GM19324 (cell line): ENCODE measurements around the gene ZNF280B.
A peak's percentile ranks its signal among the peaks of the same experiment; 100 is the strongest.
"Not testable (repeated sequence)": the region's sequence is repeated elsewhere in the genome, so short reads cannot be mapped to it uniquely, and the experiment has no call there.

Experiments
- ATAC-seq: cut with Tn5 transposase; IDR thresholded peaks from one replicate; pipeline ENCODE4 v1.9.1; 2021; ENCODE audit warnings: mild to moderate bottlenecking, moderate library complexity; ENCODE audit not compliant: unreplicated experiment, low FRiP score

The ZNF280B gene

DNA sequence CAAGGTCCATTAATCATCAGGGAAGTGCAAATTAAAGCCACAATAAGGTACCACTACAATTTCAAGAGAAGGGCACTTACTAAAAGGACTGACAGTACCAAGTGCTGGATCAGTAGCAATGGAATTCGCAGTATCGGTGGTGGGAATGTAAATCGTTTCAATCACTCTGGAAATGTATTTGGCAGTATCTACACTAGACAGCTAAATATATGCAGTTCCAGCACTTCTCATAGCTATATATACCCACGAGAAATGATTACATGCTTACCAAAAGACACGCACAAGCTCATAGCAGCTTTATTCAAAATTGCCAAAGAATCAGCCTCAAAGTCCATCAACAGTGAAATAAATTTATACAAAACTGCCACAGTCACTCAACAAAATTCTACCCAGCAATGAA, 4.4 kb upstream of the ZNF280B start:
- ATAC-seq = no peak

- ATAC-seq = not testable (repeated sequence)
Measured at GRCh38 chr22:22510833-22511232, 2.3 kb upstream of the ZNF280B start.

- ATAC-seq = not testable (repeated sequence)
Measured at GRCh38 chr22:22509912-22510311, 1.4 kb upstream of the ZNF280B start.

- ATAC-seq = peak; percentile 9
Measured at GRCh38 chr22:22507743-22508273, 734 bp downstream of the ZNF280B start.

DNA sequence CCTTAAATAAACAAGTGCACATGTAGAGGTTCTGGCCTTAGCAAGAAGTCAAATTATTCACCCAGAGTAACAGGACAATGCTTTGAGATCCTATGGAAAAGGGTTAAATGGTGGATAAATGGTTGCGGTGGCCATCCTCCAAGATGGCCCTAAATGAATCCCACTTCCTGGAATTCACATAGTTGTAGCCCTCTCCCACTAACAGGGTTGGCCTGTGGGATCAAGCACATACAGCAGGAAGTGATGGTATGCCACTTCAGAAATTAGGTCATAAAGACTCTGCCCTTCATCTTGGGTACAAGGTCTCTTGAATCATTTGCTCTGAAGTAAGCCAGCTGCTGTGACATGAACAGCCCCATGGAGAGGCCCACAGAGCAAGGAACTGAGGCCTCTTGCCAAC, 1.8 kb downstream of the ZNF280B start:
- no peak for ATAC-seq

DNA sequence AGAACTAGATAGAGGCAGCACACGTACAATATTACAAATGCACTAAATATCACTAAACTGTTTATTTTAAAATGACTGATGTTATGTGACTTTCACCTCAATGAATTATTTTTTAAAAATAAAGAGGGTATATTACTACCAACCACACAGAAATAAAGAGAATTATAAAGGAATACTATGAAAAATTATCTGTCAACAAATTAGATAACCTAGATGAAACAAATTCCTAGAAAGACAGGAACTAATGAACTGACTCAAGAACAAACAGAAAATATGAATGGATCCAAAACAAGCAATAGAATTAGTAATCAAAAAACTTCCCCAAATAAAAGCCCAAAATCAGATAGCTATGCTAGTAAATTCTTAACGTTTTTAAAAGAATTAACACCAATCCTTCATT, 10.3 kb downstream of the ZNF280B start:
- ATAC-seq = no peak

DNA sequence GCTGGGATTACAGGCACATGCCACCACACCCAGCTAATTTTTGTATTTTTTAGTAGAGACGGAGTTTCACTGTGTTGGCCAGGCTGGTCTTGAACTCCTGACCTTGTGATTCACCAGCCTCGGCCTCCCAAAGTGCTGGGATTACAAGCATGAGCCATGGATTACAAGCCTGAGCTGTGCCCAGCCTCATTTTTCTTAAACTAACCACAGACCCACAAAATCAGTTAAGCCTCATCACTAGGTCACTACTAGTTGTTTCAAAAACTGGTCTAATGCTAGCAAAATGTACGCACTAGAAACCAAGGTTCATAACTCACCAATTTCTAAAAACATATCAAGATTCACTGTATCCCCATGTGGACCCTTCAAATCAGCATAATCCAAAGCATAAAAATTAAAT, 17.0 kb downstream of the ZNF280B start:
- not testable (repeated sequence) for ATAC-seq

DNA sequence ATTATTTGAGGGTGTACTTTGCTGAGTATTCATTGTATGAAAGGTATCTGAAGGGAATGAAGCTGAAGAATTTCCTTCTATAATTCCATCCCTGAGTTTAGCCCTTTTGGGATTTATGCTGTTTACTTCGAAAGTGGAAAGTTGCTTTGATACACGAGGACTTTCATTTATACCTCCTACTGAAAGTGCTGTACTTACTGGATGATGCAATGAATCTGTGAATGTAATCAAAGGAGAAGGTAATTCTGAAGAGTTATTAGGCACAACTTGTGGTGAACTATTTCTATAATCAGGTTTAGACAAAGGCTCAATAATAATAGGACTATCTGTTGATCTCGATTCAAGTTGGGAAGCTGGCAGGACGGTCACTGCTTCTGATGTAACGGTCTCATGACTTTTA, 19.8 kb downstream of the ZNF280B start:
- ATAC-seq = no peak

DNA sequence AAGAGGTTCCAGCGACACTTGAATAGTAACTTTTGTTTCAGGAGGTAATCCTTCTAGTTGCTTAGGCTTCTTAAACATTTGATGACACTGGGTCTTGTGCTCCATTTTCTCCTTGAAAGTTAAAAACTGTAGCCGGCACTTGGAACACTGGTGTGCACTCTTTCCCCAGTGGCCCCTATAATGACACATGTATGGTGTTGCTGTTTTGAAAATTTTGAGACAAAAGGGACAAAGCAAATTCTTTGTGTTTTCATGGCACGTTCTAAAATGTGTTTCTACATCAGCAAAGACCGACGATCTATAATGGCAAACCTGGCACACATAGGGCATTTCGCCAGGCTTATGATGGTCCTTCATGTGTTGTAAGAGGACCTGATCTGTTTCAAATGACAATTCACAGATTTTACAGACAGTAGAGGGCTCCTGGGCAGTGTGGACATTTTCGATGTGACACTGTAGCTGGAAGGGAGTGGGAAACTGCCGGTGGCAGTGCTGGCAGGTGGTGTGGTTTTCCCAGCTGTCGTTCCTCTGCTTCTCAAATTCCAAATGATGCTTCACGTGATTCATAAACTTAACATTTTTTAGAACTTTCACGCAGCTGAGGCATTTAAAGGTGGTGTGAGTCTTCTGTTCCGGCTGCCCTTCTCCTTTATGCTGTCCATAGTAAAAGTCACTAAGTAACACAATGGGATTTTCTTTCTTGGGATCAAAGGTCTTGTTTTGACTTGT, 20.5 kb downstream of the ZNF280B start:
- ATAC-seq = no peak

- ATAC-seq = no peak
Measured at GRCh38 chr22:22487059-22487458, 21.5 kb downstream of the ZNF280B start.

- no peak for ATAC-seq
Measured at GRCh38 chr22:22486132-22486899, 22.2 kb downstream of the ZNF280B start.

DNA sequence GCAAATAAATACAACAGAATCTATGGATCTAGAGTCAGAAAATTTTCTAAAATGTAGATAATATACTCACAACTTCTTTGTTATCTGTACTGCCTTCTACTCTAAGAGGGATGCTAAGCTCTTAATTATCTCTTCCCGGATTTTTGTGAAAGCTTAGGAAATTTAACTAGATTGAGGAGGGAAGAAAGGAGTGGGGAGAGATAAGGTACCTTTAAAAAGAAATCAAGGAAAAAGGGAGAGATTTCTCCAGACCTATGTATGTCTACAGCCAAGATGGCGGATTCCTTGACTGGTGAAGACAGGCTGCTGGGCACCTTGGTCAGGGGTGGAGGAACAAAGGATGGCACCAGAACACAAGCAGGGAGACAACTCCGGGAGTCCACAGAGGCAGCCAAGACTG, 23.0 kb downstream of the ZNF280B start:
- no peak for ATAC-seq

DNA sequence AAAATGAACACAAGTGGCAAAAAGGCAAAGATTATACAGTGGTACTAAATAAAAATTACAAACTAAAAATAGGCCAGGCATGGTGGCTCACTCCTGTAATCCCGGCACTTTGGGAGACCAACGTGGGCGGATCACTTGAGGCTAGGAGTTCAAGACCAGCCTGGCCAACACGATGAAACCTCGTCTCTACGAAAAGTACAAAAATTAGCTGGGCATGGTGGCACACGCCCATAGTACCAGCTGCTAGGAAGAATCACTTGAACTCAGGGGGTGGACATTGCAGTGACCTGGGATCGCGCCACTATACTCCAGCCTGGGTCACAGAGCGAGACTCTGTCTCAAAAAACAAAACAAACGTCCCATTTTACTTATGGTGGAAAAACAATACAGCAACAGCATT, 24.5 kb downstream of the ZNF280B start:
- no peak for ATAC-seq

- no peak for ATAC-seq
Measured at GRCh38 chr22:22480940-22481339, 27.6 kb downstream of the ZNF280B start.

DNA sequence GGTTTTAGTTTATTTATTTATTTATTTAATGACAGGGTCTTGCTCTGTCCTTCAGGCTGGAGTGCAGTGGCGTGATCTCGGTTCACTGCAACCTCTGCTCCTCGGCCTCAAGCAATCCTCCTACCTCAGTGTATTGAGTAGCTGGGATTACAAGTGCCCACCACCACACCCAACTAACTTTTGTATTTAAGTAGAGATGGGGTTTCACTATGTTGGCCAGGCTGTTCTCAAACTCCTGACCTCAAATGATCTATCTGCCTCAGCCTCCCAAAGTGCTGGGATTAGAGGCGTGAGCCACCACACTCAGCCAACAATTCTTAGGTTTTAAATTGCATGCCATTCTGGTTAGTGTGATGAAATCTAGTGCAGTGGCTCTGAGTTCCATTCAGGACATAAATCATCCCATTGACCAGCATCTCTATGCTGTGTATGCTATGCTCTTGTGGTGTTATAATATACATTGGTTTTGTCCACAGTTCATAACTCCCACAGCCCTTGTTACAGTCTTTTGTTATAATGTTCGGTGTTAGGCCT, 28.5 kb downstream of the ZNF280B start:
- ATAC-seq = no peak

GRCh38 chr22:22479116-22479515, 29.4 kb downstream of the ZNF280B start:
- ATAC-seq = no peak

- ATAC-seq = no peak
Measured at GRCh38 chr22:22478470-22478869, 30.1 kb downstream of the ZNF280B start.

- no peak for ATAC-seq
Measured at GRCh38 chr22:22474733-22475132, 33.8 kb downstream of the ZNF280B start.

DNA sequence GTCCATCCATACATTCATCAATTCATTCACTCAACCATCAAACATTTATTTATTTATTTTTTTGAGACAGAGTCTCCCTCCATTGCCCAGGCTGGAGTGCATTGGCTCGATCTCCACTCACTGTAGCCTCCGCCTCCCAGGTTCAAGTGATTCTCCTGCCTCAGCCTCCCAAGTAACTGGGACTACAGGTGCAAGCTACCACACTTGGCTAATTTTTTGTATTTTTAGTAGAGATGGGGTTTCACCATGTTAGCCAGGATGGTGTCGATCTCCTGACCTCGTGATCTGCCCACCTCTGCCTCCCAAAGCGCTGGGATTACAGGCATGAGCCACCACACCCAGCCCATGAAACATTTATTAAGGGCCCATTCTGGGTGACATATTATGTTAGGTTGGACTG, 37.4 kb downstream of the ZNF280B start:
- ATAC-seq = not testable (repeated sequence)

DNA sequence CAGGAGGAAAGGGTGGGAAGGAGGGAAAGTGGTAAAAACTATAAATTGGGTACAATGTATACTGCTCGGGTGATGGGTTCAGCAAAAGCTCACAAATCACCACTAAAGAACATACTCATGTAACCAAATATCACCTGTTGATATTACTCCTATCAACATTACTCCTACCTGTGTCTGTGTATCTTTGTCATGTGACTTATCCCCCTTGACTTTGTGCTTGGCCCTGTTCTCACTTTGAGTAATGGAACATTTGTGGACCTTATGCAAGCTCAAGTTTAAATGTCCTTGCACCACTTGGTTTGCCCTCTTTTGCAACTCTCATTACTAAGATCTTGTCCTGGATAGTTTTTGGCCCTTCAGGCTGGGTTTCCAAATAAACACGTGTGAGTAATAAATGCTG, 39.0 kb downstream of the ZNF280B start:
- ATAC-seq = no peak

GRCh38 chr22:22468794-22469469, 39.6 kb downstream of the ZNF280B start:
- not testable (repeated sequence) for ATAC-seq
